Hematopoietic multipotent progenitor cell treated with erythropoietin and hydrocortisone succinate and interleukin-3 and kit ligand, for 4 days (in vitro differentiated cells): ENCODE results near the gene YPEL4.

Experiments used
- DNase-seq: peaks from one replicate; pipeline ENCODE4 v3.0.0-alpha.2; 2015

YPEL4 gene

DNA sequence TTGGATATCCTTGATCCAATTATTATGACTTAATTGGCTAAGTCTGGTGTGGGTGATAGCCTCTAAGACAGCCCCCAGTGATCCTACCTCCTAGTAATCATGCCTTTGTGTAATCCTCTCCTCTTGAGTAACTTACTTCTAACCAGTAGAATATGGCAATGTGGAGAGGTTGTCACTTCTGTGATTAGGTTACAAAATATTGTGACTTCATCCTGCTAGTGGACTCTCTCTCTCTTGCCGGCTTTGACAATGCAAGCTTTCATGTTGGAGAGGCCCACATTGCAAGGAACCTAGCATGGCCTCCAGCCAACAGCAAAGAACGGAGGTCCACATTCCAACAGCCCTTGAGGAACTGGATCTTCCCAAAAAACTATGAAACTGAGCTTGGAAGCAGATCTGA is 19.5 kb downstream of the YPEL4 start:
- no peak for DNase-seq

DNA sequence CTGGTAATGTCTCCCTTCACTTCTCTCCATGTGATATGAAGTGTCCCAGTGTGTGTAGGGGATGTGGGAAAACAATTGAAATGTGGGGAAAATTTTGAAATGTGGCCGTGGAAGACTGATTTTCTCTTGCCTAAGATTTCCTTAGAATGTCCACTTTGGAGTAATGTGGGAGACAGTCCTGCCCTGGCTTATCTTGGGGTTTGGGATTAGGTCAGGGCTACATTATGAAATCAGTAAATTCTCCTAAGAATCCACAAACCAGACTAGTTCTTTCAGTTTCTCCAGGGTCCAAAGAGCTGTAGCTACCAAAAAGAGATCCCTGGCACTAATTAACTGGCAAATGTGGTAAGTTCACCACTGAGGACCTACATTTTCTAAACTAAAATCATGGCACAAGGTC is 22.8 kb downstream of the YPEL4 start:
- DNase-seq, result no peak

DNA sequence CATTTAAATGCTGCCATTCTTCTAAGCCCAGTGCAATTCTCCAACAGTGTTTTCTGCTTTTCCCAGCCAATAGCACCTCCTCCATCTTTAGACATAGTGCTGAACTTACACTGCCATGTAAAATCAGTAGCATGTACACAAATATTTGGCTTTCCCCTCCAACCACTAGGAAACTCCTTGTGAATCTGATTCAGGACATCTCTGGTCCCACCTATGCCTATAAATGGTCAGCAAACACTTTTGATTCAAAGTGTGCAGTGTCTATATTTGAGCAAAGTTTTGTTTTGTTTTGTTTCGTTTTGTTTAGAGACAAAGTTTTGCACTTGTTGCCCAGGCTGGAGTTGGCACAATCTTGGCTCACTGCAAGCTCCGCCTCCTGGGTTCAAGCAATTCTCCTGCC is 24.8 kb downstream of the YPEL4 start:
- no peak for DNase-seq

DNA sequence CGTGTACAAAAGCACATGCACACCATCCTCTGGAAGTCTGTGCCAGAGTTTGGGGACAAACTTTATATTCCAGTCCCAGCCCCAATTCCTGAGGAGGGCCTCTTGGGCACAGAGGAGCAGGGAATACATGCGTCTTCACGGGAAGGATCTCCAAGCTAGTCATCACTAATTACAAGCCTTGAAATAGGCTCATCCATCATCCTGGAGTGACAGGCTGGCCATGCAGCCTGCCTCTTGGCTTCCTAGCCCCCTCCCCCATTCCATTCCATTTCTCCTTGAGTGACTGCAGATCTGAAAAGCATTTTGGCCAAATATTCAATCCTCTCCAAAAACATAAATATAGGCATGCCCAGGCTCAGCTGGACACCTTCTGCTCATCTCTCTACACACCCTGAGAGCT is 27.4 kb downstream of the YPEL4 start:
- no peak for DNase-seq

DNA sequence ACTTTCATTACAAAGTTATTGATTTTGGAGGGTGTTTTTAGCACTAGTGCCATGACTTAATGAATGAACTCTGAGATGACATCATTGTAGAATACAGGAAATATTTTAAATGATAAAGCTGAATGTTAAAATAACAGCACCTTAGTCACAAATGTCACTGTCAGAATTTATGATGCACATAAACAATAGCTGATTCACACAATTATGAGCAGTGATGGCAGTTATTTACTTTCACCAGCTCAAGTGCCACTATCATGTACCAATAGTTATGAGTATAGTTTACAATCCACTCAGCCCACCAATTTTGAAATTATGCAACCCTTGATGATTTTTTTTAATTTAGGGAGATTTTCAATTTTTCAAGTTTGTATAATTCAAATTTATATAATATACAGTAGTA is 29.2 kb downstream of the YPEL4 start:
- DNase-seq, result no peak

DNA sequence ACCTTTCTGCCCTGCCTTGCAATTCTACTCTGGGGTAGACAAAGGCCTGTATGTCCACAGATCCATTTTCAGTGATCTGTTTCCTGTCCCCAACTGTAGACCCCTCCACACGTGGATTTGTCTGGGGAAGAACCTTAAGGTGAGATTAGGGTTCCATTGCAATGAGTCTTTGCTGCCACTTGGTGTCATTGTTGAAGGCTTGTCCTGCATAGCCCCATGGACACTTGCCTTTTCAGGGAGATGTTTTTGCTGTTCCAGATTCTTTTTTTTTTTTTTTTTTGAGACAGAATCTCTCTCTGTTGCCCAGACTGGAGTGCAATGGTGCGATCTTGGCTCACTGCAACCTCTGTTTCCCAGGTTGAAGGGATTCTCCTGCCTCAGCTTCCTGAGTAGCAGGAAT is 30.4 kb downstream of the YPEL4 start:
- no peak for DNase-seq

DNA sequence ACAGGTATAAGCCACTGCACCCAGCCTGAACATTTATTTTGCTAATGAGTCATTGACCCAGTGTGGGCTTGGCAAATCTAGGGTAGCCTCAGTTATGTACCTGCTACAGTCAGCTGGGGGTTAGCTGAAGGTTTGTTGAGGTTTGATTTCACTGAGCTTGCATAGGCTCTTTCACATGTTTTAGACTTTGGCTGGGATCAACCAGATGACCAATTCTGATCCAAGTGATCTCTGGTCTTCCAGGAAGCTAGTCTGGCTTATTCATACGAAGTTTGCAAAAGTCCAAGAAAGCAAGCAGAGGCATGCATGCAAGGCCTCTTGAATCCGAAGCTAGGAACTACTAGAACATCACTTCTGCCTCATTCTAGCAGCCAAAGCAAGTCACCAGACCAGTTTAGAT is 31.3 kb downstream of the YPEL4 start:
- DNase-seq, result no peak

DNA sequence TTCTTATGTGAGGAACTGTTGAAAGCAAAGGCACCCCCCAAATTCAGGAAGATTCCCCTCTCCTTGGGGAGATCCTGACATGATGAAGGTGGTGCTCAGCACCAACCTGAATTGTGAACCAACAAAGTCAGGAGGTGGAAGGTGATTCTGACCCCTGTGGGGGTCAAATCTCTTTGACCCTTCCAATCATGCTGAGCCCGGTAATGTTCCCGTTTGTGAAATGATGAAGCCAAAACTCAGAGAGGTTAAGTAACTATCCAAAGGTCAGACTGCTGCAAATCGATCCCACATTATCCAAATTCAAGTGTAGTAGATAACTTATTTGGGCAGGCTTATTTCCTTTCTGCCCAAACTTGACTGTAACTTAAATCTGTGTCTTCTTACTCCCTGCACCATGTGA is 33.1 kb downstream of the YPEL4 start:
- DNase-seq, result no peak

DNA sequence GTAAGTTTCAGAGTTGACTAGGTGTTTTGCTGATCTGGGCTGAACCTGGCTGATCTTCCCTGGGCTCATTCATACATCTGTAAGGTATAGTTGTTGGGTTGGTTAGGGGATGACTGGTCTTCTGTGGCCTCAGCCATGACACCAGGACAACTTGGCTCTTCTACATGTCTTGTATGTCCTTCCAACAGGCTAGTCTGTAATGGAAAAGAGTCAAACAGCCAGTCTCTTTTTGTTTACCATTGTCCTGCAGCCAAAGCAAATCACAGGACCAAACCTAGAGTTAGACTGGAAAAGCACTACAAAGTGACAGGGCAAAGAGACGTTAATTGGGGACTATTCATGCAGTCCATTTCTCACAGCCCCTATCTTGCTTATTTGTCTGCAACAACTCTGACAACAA is 34.4 kb downstream of the YPEL4 start:
- DNase-seq, result no peak

DNA sequence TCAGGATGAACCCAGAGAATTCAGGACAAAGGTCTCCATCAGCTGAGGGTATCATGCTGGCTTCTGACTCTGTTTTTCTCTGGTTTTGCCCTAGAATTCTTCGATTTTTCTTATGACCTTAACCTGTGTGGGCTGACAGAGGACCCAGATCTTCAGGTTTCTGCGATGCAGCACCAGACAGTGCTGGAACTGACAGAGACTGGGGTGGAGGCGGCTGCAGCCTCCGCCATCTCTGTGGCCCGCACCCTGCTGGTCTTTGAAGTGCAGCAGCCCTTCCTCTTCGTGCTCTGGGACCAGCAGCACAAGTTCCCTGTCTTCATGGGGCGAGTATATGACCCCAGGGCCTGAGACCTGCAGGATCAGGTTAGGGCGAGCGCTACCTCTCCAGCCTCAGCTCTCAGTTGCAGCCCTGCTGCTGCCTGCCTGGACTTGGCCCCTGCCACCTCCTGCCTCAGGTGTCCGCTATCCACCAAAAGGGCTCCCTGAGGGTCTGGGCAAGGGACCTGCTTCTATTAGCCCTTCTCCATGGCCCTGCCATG is 35.4 kb downstream of the YPEL4 start:
- no peak for DNase-seq

DNA sequence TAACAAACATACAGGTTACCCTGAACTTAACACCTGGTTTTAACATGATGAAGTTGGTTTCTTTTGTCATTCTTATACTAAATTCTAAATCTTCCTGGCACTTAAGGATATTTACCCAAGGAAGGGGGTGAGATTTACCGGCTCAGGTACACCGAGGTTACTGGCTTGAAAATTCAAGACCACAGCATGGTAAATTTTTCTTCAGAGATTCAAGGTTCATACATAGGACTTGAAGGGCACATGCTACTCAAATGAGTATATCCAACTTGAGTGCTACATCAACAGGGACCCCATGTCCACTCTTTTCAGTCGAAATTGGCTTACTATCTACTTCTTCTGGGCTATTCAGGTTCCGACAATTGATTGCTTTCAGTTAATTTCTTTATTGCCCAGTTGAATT is 39.5 kb downstream of the YPEL4 start:
- no peak for DNase-seq

DNA sequence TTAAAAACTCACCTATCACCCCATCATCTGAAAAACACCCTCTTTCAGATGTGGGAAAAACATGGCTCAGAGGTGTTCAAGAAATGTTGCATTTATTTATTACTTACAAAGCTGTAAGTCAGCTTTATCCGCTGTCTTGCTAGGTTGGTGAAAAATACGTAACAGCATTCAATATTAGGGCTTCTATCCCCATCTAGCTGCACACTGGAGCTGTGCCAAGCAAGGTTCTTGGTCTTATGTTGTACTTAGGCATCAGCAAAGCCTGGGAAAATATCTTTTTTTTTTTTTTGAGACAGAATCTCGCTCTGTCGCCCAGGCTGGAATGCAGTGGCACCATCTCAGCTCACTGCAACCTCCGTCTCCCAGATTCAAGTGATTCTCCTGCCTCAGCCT is 44.7 kb downstream of the YPEL4 start:
- peak; percentile 73 for DNase-seq

DNA sequence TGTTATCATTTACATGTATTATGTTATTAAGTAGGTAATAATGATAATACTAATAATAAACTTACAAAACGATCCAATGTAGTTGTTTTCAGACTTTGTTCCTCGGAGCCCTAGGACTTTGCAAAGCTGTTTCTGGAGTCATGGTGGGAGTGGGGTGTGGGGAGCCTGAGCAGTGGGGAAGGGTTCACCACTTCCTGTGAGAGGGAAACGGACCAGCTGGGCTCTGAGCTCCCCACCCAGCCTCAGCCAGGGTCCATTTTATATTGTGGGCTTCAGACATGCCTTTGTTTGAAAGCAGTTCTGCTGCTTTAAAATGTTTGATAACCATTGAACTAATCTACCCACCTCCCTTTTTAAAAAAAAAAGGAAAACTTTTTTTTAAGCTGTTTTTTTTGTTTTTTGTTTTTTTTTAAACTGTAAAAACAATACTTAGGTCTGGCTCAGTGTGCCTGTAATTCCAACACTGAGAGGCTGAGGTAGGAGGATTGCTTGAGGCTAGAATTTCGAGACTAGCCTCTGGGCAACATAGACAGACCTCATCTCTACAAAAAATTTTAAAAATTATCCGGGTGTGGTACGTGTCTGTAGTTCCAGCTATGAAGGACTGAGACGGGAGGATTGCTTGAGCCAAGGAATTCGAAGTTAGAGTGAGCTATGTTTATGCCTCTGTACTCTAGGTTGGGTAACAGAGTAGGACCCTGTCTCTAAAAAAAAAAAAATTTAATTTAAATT is 45.2 kb downstream of the YPEL4 start:
- DNase-seq, result peak; percentile 91

DNA sequence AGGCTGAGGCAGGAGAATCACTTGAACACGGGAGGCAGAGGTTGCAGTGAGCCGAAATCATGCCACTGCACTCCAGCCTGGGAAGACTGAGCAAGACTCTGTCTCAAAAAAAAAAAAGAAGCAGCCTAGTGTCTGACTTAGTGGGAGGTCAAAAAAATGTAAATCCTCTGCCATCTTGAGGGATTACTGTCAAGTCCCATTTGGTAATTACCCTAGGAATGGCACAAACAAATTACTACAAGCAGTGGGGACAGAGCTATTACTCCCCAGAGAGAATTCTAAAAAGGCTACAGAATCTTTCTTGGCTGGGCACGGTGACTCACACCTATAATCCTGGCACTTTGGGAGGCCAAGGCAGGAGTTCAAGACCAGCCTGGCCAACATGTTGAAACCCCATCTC is 48.4 kb downstream of the YPEL4 start:
- DNase-seq, result no peak

DNA sequence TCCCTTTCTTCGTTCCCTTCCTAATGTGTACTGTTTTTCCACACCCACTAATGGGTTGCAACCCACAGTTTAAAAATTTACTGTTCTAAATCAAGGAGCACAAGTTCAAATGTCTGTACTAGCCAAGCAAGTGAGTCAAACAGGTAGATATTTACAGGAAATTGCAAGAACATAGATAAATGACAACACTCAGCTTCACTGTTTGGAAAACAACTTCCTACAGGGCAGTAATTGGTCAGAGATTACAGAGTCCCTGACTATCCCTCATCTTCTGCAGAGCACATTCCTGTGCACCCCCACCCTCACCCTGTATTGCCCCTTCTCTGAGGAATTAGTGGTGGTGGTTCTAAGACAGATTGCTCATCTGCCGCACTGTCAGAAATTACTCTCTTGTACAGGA is 50.3 kb downstream of the YPEL4 start:
- no peak for DNase-seq

DNA sequence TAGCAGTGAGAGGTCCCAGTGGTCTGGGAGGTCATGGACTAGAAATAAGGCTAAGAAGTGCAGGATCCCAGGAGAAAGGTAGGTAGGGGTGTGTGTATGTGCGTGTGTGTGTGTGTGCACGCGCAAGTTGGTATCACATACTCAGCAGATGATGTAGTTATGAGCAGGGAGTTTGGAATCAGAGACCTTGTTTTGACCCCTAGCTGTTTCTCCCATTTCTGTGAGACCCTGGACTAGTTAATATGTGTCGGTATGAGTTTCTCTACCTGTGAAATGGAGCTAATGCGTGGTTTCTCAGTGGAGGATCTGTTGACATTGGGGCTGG is 50.9 kb downstream of the YPEL4 start:
- no peak for DNase-seq

DNA sequence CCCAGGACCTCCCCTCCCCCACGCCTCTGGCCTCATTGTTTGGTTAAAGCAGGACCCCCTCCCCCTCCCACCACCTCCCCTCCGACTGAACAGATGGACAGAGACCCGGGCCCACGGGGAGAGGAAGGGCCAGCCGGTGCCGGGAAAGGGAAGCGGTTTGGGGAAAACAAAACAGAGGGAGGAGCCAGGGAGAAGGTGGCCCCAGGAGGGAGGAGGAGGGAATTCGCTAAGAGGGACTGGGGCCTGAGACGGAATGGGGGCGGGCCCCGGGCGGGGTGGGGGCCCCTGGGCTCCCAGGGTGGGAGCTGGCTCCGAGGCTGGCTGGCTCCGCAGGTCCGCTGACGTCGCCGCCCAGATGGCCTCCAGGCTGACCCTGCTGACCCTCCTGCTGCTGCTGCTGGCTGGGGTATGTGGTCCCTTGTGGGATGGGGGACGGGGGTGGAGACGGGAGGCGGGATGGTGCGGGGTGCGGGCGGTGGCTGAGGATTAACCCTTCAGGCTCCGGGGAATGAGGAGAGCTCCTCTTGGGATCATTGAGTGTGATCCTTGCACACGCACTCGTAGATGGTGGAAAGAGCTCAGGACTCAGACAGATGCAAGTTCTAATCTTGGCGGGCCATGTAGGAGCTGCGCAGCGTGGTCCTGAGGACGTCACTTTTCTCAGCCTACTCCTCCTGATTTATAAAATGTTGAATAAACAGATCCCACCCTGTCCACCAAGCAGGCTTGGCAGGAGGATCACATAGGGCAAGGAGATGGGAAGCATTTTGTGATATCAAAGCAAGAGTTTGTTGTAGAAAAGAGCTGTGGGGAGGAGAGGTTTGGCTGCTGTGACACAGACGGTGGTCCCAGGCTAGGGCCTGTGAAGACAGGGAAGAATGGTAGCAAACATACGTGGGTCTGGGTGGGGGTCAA is 51.5 kb downstream of the YPEL4 start:
- peak; percentile 44 for DNase-seq

DNA sequence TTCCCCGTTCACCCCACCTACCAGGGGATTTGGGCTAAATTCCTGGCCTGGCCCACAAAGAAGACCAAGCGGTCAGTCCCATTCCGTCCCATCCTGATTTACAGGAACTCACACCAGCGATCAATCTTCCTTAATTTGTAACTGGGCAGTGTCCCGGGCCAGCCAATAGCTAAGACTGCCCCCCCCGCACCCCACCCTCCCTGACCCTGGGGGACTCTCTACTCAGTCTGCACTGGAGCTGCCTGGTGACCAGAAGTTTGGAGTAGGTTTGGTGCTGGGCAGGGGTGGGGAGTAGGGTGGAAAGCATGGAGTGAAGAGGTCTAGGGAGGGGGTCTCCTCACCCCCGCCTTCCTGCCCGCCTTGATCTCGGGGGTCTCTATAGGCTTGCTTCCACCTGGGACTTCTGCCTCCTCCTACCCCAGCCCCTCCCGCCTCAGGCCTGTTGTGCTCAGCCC is 52.2 kb downstream of the YPEL4 start, which contains the start of gene SERPING1:
Gene SERPING1 (plus strand): TSS at position 225 of the 455 bp plus-strand sequence. CDS start 586 bp downstream, outside the sequence.
- DNase-seq, result no peak

DNA sequence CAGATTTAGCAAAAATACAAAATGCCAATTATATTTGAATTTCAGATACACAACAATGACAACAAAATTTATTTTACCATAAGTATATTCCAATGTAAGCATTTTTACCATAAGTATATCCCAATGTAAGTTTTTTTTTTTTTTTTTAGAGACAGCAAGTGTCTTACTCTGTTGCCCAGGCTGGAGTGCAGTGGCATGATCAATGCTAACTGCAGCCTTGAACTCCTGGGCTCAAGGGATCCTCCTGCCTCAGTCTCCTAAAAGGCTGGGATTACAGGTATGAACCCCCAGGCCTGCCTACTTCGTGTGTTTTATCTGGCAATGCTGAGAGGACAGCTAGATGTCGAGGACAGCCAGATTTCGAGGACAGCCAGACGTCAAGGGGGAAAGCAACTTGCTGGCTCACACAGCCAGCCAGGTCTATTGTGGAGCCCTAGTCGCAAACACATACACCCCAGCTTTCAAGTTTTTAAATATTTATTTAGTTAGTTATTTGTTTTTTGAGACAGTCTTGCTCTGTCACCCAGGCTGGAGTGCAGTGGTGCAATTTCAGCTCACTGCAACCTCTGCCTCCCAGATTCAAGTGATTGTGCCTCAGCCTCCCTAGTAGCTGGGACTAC is 53.3 kb downstream of the YPEL4 start:
- DNase-seq, result no peak
